HG02970 (cell line): ENCODE data around the gene BFSP2.
"Not testable (repeated sequence)": the region's sequence is repeated elsewhere in the genome, so short reads cannot be mapped to it uniquely, and the experiment has no call there.

Experiments
- ATAC-seq: cut with Tn5 transposase; IDR thresholded peaks from one replicate; pipeline ENCODE4 v1.9.1; 2021; ENCODE audit warnings: mild to moderate bottlenecking, moderate library complexity, moderate number of reproducible peaks; ENCODE audit not compliant: unreplicated experiment, low FRiP score

The BFSP2 gene

DNA sequence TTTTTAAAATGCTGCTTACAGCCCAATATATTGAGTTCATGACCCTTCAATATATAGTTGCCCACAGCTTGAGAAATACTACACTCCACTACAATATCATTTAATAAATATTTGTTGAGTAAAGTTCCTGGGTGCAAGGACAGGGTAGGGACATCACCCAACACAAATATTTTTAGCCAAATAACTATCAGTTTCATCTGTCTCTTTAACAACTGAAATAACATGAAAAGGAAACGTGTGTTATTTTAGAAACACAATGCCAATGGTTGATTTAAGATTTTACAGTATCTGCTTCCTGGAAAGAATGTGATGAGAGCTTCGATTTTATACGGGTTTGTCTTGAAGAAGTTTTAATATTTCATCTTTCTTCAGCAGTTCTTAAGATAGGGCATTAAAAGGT lies 106.0 kb downstream of the BFSP2 start:
- peak; percentile 25 for ATAC-seq

DNA sequence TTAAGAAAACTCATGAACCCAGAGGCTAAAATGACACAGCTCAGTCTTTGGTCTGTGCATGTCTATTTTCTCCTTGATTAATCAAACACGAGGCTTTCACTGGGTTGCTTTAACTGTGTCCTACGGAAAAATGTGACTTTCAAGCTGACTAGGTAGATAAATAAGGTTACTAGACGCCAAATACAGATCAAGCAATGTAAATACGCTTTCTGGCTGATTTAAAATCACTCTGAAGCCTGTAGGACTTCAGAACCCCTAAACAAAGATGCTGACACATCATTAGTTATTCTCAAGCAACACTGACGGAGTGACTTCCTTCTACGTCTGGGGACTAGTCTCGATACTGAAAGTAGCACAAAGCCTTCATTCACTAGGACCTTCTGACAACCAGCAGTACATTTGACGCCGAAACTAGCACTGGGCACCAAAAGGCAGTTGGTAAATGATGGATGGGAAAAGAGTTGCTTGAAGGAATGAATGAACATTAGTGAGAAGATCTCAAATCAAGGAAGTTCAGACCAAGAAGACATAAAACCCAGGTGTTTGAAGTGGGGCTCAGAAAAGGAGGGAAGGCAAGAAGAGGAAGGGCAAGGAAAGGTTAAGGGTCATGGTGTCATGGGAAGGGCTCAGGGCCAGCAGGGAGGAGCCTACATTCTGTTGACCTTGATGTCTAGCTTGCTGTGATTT lies 106.5 kb downstream of the BFSP2 start:
- ATAC-seq = peak; percentile 83

DNA sequence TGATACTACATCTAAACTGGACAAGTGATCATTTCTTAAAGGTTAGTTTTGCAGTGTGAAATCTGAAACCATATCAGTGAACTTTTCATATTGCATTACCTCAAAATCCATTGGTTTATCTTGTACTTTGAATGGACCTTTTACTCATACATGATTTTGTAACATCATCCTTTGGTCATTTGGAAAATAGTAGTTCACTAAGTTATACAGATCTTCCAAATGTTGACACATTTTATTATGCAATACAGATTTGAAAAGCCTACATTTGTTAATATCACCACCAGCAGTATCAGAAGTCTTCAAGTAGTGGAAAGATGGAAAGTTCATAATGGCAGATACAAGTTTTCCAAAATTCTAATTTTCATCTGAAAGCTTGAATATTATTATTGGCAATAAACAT lies 109.6 kb downstream of the BFSP2 start:
- no peak for ATAC-seq

DNA sequence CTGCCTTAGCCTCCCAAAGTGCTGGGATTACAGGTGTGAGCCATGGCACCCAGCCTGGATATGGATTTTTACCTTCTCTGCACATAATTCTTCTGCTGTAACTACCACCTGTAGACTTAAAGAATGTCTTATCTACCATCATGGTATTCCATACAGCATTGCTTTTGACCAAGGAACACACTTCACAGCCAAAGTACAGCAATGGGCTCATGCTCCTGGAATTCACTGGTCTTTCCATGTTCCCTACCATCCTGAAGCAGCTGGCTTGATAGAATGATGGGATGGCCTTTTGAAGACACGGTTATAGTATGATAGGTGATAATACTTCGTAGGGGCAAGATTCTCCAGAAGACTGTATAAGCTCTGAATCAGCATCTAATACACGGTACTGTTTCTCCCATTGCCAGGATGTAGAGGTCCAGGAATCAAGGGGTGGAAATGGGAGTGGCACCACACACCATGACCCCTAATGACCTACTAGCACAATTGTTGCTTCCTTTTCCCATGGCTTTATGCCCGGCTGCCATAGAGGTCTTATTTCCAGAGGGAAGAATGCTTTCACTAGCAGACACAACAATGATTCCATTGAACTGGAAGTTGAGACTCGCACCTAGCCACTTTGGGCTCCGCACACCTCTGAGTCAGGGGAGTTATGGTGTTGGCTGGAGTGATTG lies 112.7 kb downstream of the BFSP2 start:
- no peak for ATAC-seq

DNA sequence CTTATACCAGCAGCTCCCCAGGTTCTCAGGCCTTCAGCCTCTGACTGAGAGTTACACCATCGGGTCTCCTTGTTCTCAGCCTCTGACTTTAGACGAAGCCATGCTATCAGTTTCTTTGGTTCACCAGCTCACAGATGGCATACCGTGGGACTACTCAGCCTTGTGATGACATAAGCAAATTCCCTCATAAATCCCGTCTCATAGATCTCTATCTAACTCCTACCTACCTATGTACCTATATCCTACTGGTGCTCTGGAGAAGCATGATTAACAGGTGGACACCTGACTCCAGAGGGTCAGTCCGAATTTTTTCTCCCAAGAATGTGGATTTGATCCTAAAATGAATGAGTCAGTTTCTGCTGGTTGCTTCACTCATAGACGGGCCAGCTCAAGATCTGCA lies 114.6 kb downstream of the BFSP2 start:
- ATAC-seq = no peak

DNA sequence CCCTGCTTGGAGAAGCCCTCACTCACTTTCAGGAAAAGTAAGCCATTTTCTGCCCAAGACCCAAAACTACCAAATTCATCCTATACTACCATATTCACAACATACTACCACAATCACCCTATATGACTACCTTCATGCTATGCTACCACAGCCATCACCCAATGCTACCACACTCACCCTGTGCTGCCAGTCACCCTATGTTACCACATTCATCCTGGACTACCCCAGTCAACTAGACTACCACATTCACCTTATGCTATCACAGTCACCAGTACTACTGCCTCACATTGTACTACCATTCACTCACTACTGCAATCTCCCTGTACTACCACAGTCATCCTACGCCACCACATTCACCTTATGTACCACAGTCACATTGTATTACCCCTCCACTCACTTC lies 115.3 kb downstream of the BFSP2 start:
- no peak for ATAC-seq

DNA sequence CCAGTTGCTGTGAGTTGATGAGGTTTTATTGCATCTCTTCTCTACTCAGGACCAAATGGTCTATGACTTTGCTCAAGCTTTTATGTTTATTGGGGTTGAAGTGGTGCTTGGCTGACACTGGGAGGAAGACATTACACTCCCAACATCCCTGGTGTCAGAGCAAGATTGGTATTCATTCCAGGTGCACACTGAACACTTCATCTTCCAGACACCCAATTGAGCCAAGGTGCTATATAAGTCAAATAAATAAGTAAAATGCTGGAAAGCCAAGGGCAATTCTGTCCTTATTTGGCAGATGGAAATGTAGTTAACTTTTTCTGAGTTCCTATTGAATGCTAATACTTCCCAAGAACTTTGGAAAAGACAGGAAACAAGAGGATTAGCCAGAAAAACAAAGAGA lies 120.4 kb downstream of the BFSP2 start:
- no peak for ATAC-seq

DNA sequence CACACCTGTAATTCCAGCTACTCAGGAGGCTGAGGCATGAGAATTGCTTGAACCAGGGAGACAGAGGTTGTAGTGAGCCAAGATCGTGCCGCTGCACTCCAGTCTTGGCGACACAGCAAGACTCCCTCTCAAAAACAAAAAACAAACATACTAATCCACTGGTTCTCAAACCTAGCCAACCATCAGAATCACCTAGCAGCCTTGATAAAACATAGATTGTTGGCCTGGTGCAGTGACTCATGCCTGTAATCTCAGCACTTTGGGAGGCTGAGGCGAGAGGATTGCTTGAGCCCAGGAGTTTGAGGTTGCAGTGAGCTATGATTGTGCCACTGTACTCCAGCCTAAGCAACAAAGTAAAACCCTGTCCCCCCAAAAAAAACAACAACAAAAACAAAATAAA lies 121.1 kb downstream of the BFSP2 start:
- ATAC-seq = not testable (repeated sequence)

DNA sequence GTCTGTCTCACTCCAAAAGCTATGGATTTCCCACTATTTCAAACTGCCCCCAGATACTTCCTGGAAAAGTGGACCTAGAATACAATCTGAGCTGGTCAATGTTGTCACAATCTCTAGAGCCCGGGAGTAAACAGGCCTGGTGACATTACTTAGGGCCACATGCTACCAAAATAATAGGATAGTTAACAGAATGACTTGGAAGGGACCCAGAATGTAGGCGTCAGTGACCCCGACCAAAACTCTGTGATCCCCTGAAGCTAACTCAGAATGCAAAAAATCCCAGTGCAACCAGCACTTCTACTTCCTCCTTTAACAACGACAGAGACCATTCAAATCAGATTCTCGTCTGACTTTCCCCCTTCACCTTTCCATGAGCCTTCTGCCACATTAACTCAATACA lies 122.1 kb downstream of the BFSP2 start:
- ATAC-seq = no peak

DNA sequence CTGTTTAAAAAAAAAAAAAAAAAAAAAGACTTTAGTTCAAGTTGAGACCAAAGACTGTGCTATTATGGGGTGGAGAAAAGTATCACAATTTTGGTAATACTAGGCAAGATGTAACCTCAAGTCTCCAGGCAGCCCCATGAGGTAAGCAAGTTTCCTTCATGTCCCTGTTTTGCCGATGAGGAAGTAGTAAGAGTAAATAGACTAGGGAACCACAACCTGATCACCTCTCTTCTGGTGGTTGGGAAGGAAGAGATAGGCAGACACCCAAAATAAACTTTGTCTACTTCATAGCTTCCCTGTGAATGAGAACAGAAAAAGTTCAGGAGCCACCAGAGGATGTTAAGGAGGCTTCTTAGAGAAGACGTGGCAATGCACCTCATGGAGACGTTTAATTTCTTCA lies 123.9 kb downstream of the BFSP2 start:
- ATAC-seq = not testable (repeated sequence)
